Endothelial cell of umbilical vein (primary cell): ENCODE data around the gene AGPAT1. TPM values are rescaled to one million over a fixed set of nuclear protein-coding genes. Genes with fewer than 3 reads are reported as not detected.

Source experiments
- BruUV-seq: library from RNA; stranded (reverse); fragments of 400-500 nt; replicated peaks from 2 replicates; lab custom pipeline; 2021; lab: Mats Ljungman, UMichigan
- CTCF ChIA-PET: fragments of 300-600, 350-600 bp; sonication (Branson Sonifier 250); formaldehyde crosslinking; loops from one replicate; lab custom pipeline; 2021; ENCODE audit warnings: antibody characterized with exemption, inconsistent platforms; lab: Charles Lee
- POLR2A ChIA-PET: fragments of 300-600, 350-600 bp; sonication (Branson Sonifier 250); formaldehyde crosslinking; loops from one replicate; lab custom pipeline; 2021; ENCODE audit warnings: antibody characterized with exemption, inconsistent platforms; lab: Charles Lee
- DNase-seq: peaks from one replicate; pipeline ENCODE4 v3.0.0-alpha.2; 2011; ENCODE audit warnings: low read depth, low spot score
- FAIRE-seq: peaks from 2 replicates; lab custom pipeline; 2011; peaks lifted over from hg19 to GRCh38; lab: Jason Lieb, UNC
- H2AFZ ChIP-seq: 2 replicates; pipeline ENCODE4 v1.6.0; 2012; ENCODE audit warnings: low read depth, low read length, control low read depth, inconsistent platforms
- H3K27ac ChIP-seq: 2 replicates; pipeline ENCODE4 v1.5.1; 2011; ENCODE audit warnings: low read depth, mild to moderate bottlenecking, control low read depth, low read length, moderate library complexity; ENCODE audit not compliant: insufficient read depth
- H3K27me3 ChIP-seq, 2 experiments: 2 replicates each; pipeline versions ENCODE4 v1.6.0 to v1.6.1; 2011; ENCODE audit warnings: low read length in 2 of 2, mixed read lengths in 1 of 2; ENCODE audit not compliant: control insufficient read depth in 2 of 2, insufficient read depth in 2 of 2
- H3K36me3 ChIP-seq, 2 experiments: 2 replicates in 1 of 2; 3 replicates in 1 of 2; pipeline ENCODE4 v1.5.1; 2011; ENCODE audit warnings: low read length in 2 of 2, mild to moderate bottlenecking in 1 of 2, moderate library complexity in 1 of 2; ENCODE audit not compliant: control insufficient read depth in 2 of 2, insufficient read depth in 2 of 2; ENCODE audit errors: extremely low read depth in 1 of 2
- H3K4me1 ChIP-seq: 3 replicates; pipeline ENCODE4 v1.5.1; 2011; ENCODE audit warnings: mild to moderate bottlenecking, low read length; ENCODE audit not compliant: control insufficient read depth, insufficient read depth; ENCODE audit errors: extremely low read depth
- H3K4me2 ChIP-seq: 2 replicates; pipeline ENCODE4 v1.6.1; 2011; ENCODE audit warnings: low read length, control low read depth, mixed read lengths; ENCODE audit not compliant: insufficient read depth
- H3K4me3 ChIP-seq, 3 experiments: fragments of 200-600 bp in 1 of 3; sonication (generic), shearing (Covaris generic) in 1 of 3; replicated peaks in 1 of 3; 2 replicates each; pipeline ENCODE4 v1.5.1; 2011 to 2016; ENCODE audit warnings: control low read depth in 3 of 3, low read length in 3 of 3, mild to moderate bottlenecking in 2 of 3, inconsistent platforms in 1 of 3, low read depth in 1 of 3, moderate library complexity in 1 of 3; ENCODE audit not compliant: insufficient read depth in 1 of 3
- H3K79me2 ChIP-seq: 2 replicates; pipeline ENCODE4 v1.6.0; 2012; ENCODE audit warnings: low read length, inconsistent platforms; ENCODE audit not compliant: control insufficient read depth, insufficient read depth
- H3K9ac ChIP-seq: replicated peaks from 2 replicates; pipeline ENCODE3; 2011; ENCODE audit warnings: low read length, control low read depth; ENCODE audit not compliant: insufficient read depth; ENCODE audit errors: extremely low read depth
- H3K9me1 ChIP-seq: replicated peaks from 3 replicates; pipeline ENCODE4 v1.6.0; 2011; ENCODE audit warnings: mild to moderate bottlenecking, low read length; ENCODE audit not compliant: control insufficient read depth, insufficient read depth; ENCODE audit errors: extremely low read depth
- H3K9me3 ChIP-seq: replicated peaks from 2 replicates; pipeline ENCODE4 v1.5.1; 2012; ENCODE audit warnings: low read length, inconsistent platforms; ENCODE audit not compliant: control insufficient read depth, insufficient read depth
- H4K20me1 ChIP-seq: replicated peaks from 2 replicates; pipeline ENCODE3; 2011; ENCODE audit warnings: mild to moderate bottlenecking, low read length; ENCODE audit not compliant: control insufficient read depth, insufficient read depth; ENCODE audit errors: extremely low read depth
- EZH2 ChIP-seq: IDR thresholded peaks from 2 replicates; pipeline ENCODE4 v1.6.1; 2012; ENCODE audit warnings: borderline replicate concordance, low read depth, mild to moderate bottlenecking, moderate library complexity, low read length, inconsistent platforms; ENCODE audit not compliant: severe bottlenecking
- FOS ChIP-seq: IDR thresholded peaks from 2 replicates; pipeline ENCODE4 v1.6.1; 2011; ENCODE audit warnings: mild to moderate bottlenecking, low read length, moderate library complexity, borderline replicate concordance; ENCODE audit not compliant: insufficient read depth
- GATA2 ChIP-seq: IDR thresholded peaks from 2 replicates; pipeline ENCODE4 v1.7.0; 2011; ENCODE audit warnings: low read depth, mild to moderate bottlenecking, moderate library complexity, mixed read lengths, low read length; ENCODE audit not compliant: insufficient read length, insufficient read depth
- MYC ChIP-seq: IDR thresholded peaks from one replicate; pipeline ENCODE4 v1.6.1; 2011; ENCODE audit warnings: mild to moderate bottlenecking, low read depth, low read length
- dilution Hi-C: fragments of 300-500 bp; cut with MboI; formaldehyde crosslinking; loops from one replicate; pipeline ENCODE4 v1.15.0; 2019; ENCODE audit warnings: low sequenced_read_pairs; ENCODE audit not compliant: extremely low pct_ligation_motif_present
- intact Hi-C: fragments of 100-400 bp; cut with micrococcal nuclease; formaldehyde crosslinking; loops from one replicate; pipeline ENCODE4 v1.10.0; 2022
- polyA plus RNA-seq, 4 experiments: library from polyadenylated mRNA; depleted of rRNA in 3 of 4; stranded (reverse) in 3 of 4; unstranded in 1 of 4; fragments of >200 nt; gene quantifications; 2 replicates each; pipeline versions ENCODE4 v1.2.1 to v1.2.3, GENCODE V29; 2011 to 2012; ENCODE audit warnings: missing spikeins in 1 of 4
- total RNA-seq: library from RNA; stranded (reverse); gene quantifications from 2 replicates; pipeline ENCODE4 v1.2.3, GENCODE V29; 2021
- TF ChIP-seq, protein P1 (sequence below), 2 donors: IDR thresholded peaks; 1 replicate in 1 of 2; 2 replicates in 1 of 2; pipeline ENCODE4 v1.5.1; 2011; ENCODE audit warnings: low read length in 2 of 2, mild to moderate bottlenecking in 2 of 2, moderate library complexity in 2 of 2, control low read depth in 1 of 2, inconsistent platforms in 1 of 2, low read depth in 1 of 2; ENCODE audit not compliant: insufficient read depth in 1 of 2; ENCODE audit errors: extremely low read depth in 1 of 2
- TF ChIP-seq, protein P2 (sequence below): IDR thresholded peaks from 2 replicates; pipeline ENCODE4 v1.6.1; 2011; ENCODE audit not compliant: insufficient read depth, insufficient read length

Gene AGPAT1
- total and polyA plus RNA-seq, 2 donors (not counting 3 experiments of a cell fraction or from before 2014, with no cell fraction given): 38.4 to 132 TPM

DNA sequence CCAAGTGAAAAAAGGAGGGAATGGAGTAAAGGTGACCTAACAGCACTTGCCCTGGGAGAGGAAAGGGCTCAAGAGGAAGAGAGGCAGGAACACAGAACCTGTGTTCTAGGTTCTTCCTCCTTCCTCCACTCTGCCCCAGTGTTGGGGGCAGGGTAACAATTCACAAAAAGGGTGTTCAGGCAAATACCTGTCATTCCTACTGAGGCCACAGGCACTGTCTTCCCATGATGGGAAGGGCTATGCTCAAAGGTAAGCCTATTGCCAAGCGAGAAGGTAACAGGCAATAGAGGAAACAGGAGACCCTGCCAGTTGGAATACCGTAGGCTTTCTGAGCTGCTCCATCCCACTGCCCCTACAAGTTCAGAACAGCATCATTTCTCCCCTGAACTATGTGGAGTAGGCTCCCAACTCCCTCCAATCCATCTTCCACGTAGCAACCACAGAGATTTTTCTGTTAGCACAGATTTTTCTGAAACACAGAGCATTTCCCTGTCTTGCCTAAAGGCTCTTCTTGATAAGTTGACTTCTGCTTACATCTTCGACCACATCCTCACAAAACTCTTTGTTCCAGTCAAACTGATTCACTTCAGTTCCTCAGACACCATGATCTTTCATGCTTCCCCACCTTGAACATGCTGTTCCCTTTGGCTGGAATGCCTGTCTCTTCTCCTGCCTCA is 2.7 kb downstream of the AGPAT1 start:
- no peaks in the 10 kb centered on the region for H3K9me1 ChIP-seq
- H3K27me3 ChIP-seq: no peaks in the 10 kb centered on the region
- no peak overlapping the region for H2AFZ ChIP-seq
- no peaks in the 10 kb centered on the region for H4K20me1 ChIP-seq
- H3K4me1 ChIP-seq: peaks cover 22% of the 10 kb centered on the region
- POLR2A ChIA-PET: no interaction called here
- BruUV-seq: no TSS peak
- intact Hi-C loops (no loop called here), dilution Hi-C loops (no loop called here)
- H3K79me2 ChIP-seq: peaks cover 15% of the 10 kb centered on the region
- no peak overlapping the region for H3K4me3 ChIP-seq
- DNase-seq: no peak
- H3K4me2 ChIP-seq: no peak overlapping the region
- TF ChIP-seq FOS: no peak
- TF ChIP-seq, protein P1, sequence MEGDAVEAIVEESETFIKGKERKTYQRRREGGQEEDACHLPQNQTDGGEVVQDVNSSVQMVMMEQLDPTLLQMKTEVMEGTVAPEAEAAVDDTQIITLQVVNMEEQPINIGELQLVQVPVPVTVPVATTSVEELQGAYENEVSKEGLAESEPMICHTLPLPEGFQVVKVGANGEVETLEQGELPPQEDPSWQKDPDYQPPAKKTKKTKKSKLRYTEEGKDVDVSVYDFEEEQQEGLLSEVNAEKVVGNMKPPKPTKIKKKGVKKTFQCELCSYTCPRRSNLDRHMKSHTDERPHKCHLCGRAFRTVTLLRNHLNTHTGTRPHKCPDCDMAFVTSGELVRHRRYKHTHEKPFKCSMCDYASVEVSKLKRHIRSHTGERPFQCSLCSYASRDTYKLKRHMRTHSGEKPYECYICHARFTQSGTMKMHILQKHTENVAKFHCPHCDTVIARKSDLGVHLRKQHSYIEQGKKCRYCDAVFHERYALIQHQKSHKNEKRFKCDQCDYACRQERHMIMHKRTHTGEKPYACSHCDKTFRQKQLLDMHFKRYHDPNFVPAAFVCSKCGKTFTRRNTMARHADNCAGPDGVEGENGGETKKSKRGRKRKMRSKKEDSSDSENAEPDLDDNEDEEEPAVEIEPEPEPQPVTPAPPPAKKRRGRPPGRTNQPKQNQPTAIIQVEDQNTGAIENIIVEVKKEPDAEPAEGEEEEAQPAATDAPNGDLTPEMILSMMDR (IDR thresholded peaks at IDR 0.05; ENCODE audit: extremely low read depth in 1 of 2, insufficient read depth in 1 of 2, low read depth in 1 of 2, low read length in 2 of 2): no peak
- no peak overlapping the region for H3K9ac ChIP-seq
- CTCF ChIA-PET: no interaction called here
- peaks cover 0 to 14% of the 10 kb centered on the region in 2 experiments for H3K36me3 ChIP-seq
- H3K27ac ChIP-seq: no peak overlapping the region
- no peak for FAIRE-seq
- H3K9me3 ChIP-seq: no peaks in the 10 kb centered on the region

DNA sequence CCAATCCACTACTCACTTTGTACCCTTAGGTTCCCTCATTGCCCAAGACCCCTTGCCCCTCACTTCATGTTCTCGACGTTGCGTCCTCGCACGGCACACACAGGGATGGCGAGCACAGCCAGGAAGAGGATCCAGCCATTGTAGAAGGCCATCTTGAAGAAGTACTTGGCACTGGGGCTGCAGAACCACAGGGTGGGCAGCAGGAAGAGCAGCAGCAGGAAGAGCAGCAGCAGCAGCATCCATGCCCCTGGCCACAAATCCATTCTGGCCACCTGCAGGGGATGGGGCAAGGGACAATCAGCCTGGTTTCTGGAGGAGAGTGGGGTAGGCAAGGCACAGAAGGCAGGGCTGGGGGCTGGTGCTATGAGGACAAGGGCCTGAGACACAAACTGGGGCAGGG is 4.7 kb downstream of the AGPAT1 start:
- Histone ChIP-seq H3K79me2 (peaks cover 15% of the 10 kb centered on the region), H3K9me1 (no peaks in the 10 kb centered on the region), H3K36me3 (peaks cover 7 to 20% of the 10 kb centered on the region in 2 experiments), H4K20me1 (no peaks in the 10 kb centered on the region), H3K4me3 (no peak overlapping the region), H3K9me3 (no peaks in the 10 kb centered on the region), H3K27ac (no peak overlapping the region), H3K4me1 (peaks cover 9% of the 10 kb centered on the region), H3K27me3 (no peaks in the 10 kb centered on the region), H3K9ac (no peak overlapping the region), H3K4me2 (no peak overlapping the region), H2AFZ (no peak overlapping the region)
- TF ChIP-seq, protein P2, sequence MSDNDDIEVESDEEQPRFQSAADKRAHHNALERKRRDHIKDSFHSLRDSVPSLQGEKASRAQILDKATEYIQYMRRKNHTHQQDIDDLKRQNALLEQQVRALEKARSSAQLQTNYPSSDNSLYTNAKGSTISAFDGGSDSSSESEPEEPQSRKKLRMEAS: no peak
- TF ChIP-seq, protein P1 (IDR thresholded peaks at IDR 0.05; ENCODE audit: extremely low read depth in 1 of 2, insufficient read depth in 1 of 2, low read depth in 1 of 2, low read length in 2 of 2): no peak
- TF ChIP-seq MYC (no peak), EZH2 (no peak), GATA2 (no peak)
- CTCF ChIA-PET: interaction anchor here (0.6 kb wide), 1 partner anchor 489 kb away, joined by 3 read pairs; no protein-coding TSS in a partner anchor
- intact Hi-C loops: no loop called here
- dilution Hi-C loops: no loop called here
- no TSS peak for BruUV-seq
- no peak for FAIRE-seq
- DNase-seq: no peak
- POLR2A ChIA-PET: no interaction called here
